Mammary epithelial cell (primary cell): Measurements from ENCODE around the gene SLC25A34.

Source experiments
- CTCF ChIP-seq, 2 donors: IDR thresholded peaks in 1 of 2; conservative IDR thresholded peaks in 1 of 2; 2 replicates each; pipeline ENCODE4 v1.5.1; 2011 to 2012; ENCODE audit warnings: inconsistent platforms in 2 of 2, low read length in 2 of 2, mild to moderate bottlenecking in 2 of 2, control low read depth in 1 of 2, low read depth in 1 of 2; ENCODE audit not compliant: insufficient read depth in 1 of 2; ENCODE audit errors: extremely low read depth in 1 of 2
- EZH2 ChIP-seq: IDR thresholded peaks from 2 replicates; pipeline ENCODE4 v1.6.1; 2012; ENCODE audit warnings: low read length, inconsistent platforms, borderline replicate concordance

- TF ChIP-seq EZH2 (no peak), CTCF (conservative IDR thresholded peaks at IDR 0.05 in 1 of 2, IDR thresholded peaks at IDR 0.05 in 1 of 2; ENCODE audit: extremely low read depth in 1 of 2, insufficient read depth in 1 of 2, low read depth in 1 of 2, low read length in 2 of 2) (no peak)
Measured at GRCh38 chr1:15777909-15778707, 42.0 kb downstream of the SLC25A34 start.
